Ureter (tissue), 1 donor: ENCODE data around the gene SPI1. TPM values are rescaled to one million over a fixed set of nuclear protein-coding genes. Genes with fewer than 3 reads are reported as not detected.

Source experiments
- DNase-seq: peaks from one replicate; pipeline ENCODE4 v3.0.0-alpha.2; 2020; ENCODE audit warnings: low spot score
- total RNA-seq: library from RNA; stranded (reverse); gene quantifications from one replicate; pipeline ENCODE4 v1.2.4, GENCODE V29; 2023
- donor health status: DM: yes; HTN: yes; CAD: no.

SPI1 gene
- total RNA-seq, 1 donor from 2014 or later = 10.6 TPM

GRCh38 chr11:47357985-47358730 lies 20.2 kb downstream of the SPI1 start:
- DNase-seq = no peak

DNA sequence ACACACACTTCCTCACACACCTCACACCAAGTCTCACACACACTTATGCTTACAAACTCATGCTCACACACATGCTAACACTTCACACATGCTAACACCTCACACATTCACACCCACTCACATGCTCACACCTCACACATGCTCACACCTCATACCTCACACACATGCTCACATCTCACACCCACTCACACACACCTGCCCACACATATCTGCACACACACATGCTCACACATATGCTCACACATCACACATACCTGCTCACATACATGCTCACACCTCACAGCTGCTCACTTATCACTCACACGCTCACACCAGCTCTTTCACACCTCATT lies 21.4 kb downstream of the SPI1 start:
- no peak for DNase-seq

GRCh38 chr11:47356129-47356997 lies 22.0 kb downstream of the SPI1 start:
- DNase-seq = no peak

DNA sequence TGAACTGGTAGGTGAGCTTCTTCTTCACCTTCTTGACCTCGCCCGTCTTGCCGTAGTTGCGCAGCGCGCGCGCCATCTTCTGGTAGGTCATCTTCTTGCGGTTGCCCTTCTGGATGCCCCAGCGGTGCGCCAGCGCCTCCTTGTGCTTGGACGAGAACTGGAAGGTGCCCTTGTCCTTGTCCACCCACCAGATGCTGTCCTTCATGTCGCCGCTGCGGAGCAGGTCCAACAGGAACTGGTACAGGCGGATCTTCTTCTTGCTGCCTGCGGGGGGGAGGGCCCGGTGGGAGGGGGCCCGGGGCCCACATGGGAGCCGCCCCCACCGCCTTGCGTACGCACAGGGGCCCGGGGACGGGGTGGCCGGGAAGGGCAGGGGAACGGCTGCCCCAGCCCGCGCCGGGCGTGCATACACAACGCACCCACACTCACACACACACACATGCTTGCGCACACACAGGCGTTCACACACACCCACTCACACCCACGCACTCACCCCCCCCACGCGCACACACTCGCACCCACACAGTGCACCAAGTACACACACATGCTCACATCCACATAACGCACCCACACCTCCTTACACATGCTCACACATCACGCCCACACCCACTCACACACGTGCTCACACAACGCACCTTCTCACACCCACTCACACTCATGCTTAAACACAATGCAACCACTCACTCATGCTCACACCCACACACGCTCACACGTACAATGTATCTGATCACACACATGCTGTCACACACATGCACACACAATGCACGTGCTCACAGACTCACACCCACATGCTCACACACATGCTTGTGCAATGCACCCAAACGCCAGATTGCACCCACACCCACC lies 22.8 kb downstream of the SPI1 start:
- peak; percentile 96 for DNase-seq

DNA sequence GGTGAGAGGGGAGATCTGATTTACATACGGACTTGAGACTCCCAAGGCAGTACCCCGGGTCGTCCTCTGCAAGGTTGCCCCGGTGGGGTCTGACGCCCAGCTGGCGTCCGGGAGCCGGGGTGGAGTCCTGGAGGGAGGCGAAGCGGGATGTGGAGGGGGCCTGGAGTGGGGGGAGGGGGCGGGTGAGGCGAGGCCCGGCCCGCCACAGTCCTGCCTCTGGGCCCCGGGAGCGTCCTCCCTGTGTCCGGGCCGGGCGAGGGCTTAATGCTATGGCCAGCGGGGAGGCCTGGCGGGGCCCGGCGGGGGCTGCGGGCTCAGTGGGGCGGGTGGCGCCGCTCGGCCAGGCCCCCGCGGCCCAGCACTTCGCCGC lies 23.4 kb downstream of the SPI1 start:
- no peak for DNase-seq

GRCh38 chr11:47353978-47354774 lies 24.2 kb downstream of the SPI1 start:
- DNase-seq = no peak

GRCh38 chr11:47352556-47352955 lies 25.8 kb downstream of the SPI1 start, which contains the start of gene MYBPC3:
MYBPC3 (minus strand) TSS chr11:47352702; CDS start chr11:47352647, 55 bp downstream.
- DNase-seq = no peak

DNA sequence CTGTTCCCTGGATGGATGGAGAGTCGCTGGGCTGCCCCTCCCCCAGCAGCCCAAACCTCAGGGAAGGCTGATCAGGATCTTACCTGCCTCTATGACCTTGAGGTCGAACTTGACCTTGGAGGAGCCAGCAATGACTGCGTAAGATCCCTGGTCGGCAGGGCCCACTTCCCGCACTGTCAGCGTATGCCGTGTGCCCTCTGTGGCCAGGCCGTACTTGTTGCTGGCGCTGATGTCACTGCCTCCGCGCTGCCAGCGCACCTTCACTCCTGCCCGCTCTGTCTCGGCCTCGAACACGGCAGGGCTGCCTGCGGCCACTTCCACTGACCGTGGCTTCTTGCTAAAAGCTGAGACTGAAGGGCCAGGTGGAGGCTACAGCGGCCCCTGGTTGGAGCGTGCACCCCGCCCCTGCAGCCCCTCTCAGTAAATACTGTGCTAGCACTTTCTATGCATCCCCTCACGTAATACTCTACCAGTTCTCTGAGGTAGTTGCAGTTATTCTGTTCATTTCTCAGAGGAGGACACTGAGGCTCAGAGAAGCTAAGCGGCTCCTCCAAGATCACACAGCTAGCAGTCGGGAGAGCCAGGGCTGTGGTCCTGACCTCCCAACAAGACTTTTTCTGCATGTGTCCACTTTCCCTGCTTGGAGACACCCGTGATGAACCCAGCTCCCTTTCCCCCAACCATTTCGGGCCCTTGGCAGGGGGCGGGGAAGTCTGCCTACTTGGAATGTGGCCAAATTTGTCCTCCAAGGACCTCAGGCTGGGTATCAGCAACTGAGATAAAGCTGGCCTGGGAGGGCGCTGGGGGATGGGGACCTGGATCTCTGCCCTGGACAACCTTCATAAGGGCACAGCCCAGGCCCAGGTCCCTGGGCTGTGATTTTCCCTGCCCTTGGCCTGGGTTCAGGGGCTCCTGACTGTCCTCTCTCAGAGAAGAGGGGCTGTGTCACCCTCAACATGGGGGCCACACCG lies 26.9 kb downstream of the SPI1 start:
- no peak for DNase-seq

DNA sequence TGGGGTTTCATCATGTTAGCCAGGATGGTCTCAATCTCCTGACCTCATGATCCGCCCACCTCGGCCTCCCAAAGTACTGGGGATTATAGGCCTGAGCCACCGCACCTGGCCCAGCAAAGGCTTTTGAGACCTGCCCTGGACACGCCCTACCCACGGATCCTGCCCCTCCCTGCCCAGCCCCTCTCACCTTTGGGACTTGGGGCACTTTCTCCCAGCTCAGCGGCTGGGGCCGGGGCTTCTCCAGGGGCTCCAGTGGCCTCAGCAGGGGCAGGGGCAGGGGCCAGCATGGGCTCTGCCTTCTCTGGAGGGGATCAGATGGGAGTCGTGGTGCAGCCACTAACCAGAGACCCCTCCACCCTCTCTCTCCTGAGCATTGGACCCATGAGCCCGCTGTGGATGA lies 28.0 kb downstream of the SPI1 start:
- no peak for DNase-seq

DNA sequence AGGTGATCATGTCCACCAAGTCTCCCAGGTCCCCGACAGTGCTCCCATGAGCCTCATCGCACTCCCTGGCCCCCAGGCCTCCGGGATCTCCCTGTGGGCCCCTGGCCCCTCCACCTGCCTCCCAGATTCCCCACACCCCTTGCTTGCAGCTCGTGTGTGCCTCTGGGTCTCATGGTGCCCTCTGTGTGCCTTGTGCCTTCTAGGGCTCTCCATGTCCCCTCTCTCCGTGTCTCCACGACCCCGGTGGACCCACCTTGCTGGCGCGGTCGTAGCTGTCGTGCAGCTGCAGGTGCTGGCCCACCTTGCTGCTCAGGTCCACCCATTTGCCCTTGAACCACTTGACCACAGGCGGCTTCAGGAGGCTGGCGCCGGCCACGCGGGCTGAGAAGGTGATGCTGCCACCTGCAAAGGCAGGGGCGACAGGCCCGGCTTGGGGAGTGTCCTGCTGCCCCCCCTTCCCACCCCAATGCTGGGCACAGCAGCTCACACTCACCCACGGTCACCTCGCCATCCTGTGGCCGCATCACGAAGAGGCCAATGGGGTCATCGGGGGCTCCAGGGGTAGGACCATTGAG lies 28.7 kb downstream of the SPI1 start:
- no peak for DNase-seq

- DNase-seq = no peak
Measured at GRCh38 chr11:47348859-47349258, 29.5 kb downstream of the SPI1 start.

DNA sequence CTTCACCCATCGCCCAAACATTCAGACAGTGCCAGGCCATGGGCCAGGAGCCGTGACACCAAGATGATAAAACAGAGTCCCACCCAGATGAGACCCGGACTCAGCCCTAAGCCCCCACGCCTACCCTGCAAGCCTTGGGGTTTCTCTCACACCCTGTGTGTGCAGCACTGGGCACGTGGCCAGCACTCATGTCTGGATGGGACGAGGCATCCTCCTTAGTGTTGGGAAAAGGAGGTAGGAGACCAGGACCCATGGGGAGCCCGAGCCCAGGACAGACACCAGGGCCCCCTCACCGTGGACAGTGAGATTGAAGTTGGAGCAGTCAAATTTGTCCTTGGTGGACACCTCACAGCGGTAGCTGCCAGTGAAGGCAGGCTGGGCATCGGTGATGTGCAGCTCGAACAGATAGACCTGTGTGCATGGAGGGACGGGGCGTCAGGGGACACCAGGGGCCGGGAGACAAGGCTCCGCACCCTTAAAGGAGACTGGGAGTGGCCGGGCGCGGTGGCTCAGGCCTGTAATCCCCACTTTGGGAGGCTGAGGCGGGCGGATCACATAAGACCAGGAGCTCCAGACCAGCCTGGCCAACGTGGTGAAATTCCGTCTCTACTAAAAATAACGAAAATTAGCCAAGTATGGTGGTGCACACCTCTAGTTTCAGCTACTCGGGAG lies 30.1 kb downstream of the SPI1 start:
- DNase-seq = no peak

DNA sequence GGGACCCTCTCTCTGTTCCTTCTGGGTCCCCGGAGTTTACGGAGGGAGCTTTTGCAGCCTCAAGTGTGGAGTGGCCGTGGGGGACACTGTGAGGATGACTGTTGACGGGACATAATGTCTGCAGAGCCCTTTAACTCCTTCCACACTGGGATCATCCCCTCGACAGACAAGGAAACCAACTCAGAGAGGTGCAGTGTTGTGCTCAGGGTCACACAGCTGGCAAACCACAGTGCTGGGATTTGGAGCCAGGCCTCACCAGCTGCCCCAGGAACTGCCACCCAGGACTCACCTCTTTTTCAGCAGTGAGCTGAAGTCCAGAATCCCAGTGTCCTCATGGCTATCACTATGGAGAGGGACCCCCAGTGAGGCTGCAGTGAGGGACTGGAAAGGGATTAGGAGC lies 31.2 kb downstream of the SPI1 start:
- DNase-seq = no peak

GRCh38 chr11:47345890-47346563 lies 32.3 kb downstream of the SPI1 start:
- DNase-seq = no peak

DNA sequence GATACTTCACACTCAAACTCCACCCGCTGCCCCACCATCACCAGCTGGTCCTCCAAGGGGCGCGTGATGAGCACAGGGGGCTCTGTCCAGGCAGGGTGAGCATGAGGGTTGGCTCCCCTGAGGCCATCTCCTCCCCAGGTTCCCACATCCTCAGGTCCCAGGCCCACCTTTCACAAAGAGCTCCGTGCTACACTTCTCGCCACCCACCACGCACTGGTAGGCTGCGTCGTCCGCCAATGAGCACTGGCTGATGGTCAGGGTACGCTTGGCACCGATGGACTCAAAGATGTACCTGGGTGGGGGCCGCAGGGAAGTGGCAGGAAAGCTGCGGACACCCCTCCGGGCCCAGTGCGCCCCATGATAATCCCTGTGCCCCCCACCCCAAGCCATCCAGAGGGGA lies 35.5 kb downstream of the SPI1 start:
- DNase-seq = no peak

DNA sequence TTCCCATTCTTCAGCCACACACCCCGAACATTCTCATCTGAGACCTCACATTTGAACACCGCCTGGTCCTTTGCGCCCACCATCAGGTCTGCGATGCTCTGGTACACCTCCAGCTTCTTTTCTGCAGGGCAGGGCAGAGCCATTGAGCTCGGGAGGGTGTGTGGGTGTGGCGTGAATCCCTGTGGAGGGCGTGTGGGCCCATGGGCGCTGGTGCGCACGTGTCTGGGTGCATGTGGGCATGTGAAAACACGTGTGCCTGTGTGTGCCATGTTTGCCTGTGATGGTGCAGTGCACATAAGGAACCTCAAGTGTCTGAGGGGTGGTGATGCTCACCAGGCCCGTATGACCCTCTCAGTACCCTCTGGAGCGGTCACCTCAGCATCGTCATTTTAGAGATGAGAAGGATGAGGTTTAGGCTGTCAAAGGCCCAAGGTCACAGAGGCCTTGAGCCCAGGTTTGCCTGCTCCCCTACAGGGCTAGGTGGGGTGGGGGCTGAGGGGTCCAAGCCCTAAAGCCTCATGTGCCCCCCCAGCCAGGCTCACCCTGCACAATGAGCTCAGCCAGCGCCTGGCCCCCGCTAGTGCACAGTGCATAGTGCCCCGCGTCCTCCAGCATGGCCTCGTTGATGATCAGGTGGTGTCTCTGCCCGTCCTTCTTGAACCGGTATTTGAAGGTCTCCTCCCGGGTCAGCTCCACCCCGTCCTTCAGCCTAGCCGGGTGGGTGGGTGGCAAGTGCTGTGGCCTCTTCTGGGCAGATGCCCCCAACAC lies 36.1 kb downstream of the SPI1 start:
- no peak for DNase-seq

DNA sequence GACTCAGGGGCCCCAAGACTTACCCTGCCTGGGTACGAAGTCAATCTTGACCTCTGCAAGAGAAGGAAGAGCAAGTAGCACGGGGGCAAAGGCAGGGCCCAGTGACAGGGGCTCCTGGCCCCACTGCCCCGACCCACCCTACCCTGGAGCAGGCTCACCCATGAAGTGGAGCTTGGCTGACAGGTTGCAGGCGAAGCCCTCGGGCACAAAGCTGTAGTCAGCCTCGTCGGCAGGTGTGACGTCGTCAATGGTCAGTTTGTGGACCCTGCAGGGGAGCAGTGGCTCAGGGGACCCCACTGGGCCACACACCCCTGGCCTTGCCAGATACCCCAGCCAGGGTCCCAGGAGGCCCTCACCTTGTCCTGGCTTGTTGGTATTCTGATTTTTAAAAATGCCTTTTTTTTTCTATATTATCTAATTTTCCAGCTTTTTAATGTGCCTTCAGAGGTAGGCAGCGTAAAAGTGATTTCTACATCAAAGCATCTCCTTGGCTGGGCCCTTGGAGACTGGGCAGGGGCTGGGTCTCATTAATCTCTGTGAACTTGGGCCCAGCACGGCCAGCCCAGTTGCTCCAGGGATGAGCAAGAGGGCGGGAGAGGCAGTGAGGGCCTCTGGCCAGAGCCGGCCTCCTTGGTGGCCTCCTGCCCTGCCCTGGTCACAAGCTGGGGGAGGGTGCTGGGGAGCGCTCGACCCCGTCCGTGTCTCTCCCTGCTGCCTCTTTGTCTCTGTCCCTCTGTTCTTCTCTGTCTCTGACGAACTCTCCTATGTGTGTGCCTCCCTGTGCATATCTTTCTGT lies 37.2 kb downstream of the SPI1 start:
- no peak for DNase-seq
